GM21717 (cell line): ENCODE measurements around the gene STPG2.

Source experiments
- ATAC-seq: cut with Tn5 transposase; IDR thresholded peaks from one replicate; pipeline ENCODE4 v1.9.1; 2021; ENCODE audit warnings: mild to moderate bottlenecking, moderate library complexity; ENCODE audit not compliant: unreplicated experiment

Gene STPG2

DNA sequence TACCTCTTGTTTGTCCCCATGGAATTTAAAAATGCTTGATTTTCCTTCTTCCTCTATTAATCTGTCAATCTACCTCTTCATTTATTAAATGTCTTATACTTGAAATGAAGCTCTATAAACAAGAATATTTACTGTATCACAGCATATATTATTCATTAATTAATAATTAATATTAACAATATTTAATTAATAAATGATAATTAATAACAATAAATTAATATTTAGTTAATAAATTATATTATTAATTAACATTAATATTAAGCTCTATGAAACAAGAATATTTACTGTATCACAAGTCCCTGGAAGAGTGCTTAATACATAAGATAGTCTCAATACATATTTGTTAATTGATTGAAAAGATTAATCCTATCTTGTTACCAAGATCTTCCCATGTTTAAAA, 306.6 kb downstream of the STPG2 start:
- ATAC-seq, result no peak

GRCh38 chr4:97828646-97829045, 314.6 kb downstream of the STPG2 start:
- ATAC-seq, result no peak

DNA sequence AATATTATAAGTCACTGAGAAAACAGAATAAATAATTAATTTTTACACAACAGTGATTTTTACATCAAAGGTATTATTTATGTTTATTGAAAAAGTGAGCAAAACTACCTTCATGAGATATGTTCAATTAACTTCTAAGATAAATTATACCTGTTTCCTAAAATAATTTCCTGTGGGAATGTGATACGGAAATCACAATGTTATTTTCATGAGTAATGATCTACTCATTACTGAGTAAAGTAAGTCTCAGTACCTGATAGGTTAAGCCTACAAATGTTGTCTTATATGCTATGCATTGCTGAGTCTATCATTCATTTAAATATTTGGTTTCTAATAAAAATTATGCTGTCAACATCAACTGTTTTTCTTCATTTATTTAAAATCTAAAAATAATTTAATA, 324.0 kb downstream of the STPG2 start:
- no peak for ATAC-seq

GRCh38 chr4:97812768-97813167, 330.5 kb downstream of the STPG2 start:
- ATAC-seq, result no peak

- no peak for ATAC-seq
These were observed 356.9 kb downstream of the STPG2 start for GRCh38 chr4:97786306-97786920.

DNA sequence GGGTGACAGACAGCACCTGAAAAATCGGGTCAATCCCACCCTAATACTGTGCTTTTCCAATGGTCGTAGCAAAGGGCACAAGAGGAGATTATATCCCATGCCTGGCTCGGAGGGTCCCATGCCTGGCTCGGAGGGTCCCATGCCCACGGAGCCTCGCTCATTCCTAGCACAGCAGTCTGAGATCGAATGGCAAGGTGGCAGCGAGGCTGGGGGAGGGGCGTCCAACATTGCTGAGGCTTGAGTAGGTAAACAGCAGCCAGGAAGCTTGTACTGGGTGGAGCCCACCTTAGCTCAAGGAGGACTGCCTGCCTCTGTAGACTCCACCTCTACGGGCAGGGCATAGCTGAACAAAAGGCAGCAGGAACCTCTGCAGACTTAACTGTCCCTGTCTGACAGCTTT, 365.1 kb downstream of the STPG2 start:
- no peak for ATAC-seq

- ATAC-seq, result no peak
These were observed 368.8 kb downstream of the STPG2 start for GRCh38 chr4:97774347-97774989.

GRCh38 chr4:97770222-97770621, 373.1 kb downstream of the STPG2 start:
- ATAC-seq, result no peak

DNA sequence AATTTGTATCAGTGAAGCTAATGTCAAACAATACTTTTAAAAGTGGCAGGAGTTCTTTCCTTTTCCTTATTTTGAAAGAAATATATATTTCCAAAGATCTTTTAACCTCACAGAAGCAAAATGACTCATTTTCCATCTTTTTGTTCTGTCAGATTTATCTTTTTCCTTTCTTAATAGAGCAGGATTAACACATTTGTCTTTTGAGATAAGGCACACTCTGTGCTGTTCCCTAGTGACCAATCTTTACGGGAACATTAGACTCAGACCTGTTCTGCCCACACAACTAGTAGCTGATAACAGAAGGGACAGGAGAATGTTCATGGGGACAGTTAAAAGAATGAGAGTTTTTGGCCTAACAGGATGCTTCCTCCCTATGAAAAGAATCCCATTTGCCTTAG, 381.2 kb downstream of the STPG2 start:
- ATAC-seq, result no peak

- ATAC-seq, result no peak
These were observed 381.7 kb downstream of the STPG2 start for GRCh38 chr4:97761445-97762114.

DNA sequence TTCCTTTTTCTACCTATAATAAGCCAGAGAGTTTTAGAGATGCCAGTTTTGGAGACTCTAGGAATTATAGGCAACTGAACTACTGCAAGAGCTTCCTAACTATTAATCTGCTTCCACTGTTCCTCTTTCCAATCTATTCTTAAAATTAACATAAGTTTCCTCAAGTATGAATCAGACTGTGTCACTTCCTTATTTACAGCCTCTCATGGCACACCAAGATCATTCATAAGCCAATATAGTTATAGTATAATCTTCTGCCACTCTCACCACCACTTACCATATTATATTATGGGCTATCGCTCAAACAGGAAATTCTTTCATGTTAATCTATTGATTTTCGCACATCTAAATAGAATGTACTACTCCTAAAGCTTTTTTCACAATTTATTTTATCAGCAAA, 383.5 kb downstream of the STPG2 start:
- no peak for ATAC-seq

- ATAC-seq, result no peak
These were observed 390.7 kb downstream of the STPG2 start for GRCh38 chr4:97752599-97752998.

- ATAC-seq, result no peak
These were observed 395.3 kb downstream of the STPG2 start for GRCh38 chr4:97747945-97748344.

GRCh38 chr4:97720869-97721432, 422.3 kb downstream of the STPG2 start:
- ATAC-seq, result no peak

DNA sequence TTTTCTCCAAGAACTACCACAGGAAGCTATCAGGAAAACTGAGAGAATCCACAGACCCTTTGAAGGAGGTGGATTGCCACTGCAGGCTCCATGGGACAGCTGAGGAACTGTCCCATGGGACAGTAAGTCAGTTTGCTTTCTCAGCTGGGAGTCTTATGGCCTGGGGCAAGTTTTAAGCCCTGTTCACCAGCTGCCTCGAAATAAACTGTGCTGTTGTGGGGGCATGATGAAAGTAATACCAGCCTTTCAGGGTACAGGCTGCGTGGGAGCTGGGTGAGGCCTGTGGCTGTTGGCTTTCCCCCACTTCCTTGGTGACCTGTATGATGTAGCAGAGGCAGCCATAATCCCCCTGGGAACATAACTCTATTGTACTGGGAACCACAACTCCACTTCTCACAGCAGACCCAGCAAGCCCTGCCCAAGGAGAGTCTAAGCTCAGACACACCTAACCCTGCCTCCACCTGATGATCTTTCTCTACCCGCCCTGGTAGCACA, 452.1 kb downstream of the STPG2 start:
- no peak for ATAC-seq

DNA sequence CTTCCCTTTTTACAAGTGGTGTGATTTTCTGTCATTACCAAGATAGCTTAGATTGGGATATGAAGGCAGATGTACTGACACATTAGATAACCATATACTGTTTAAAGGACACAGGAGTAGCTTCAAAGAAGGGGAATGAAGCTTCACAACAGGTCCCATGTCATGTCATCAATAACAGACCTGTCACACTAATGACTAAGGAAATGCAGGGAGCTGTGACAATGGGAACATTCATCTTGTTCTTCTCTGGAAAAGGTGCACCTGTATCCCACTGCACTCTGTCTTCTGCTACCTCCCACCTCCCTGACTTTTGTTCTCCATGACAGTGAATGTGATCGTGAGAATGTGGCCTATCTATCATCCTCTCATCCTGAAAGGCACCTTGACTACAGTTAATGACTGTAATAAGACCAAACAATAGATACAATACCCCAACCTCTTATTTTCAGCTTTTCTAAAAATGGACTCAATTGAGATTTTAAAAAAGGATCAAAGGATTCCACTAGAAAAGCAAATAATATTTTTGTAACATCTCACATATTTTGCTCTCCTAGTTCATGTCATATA, 472.5 kb downstream of the STPG2 start:
- ATAC-seq, result no peak

- ATAC-seq, result no peak
These were observed 477.7 kb downstream of the STPG2 start for GRCh38 chr4:97665553-97665952.

- ATAC-seq, result no peak
These were observed 478.5 kb downstream of the STPG2 start for GRCh38 chr4:97664741-97665140.

- ATAC-seq, result no peak
These were observed 481.1 kb downstream of the STPG2 start for GRCh38 chr4:97662133-97662532.

GRCh38 chr4:97656044-97656720, 487.1 kb downstream of the STPG2 start:
- no peak for ATAC-seq

GRCh38 chr4:97653701-97654100, 489.6 kb downstream of the STPG2 start:
- no peak for ATAC-seq
